WTC11 (cell line): ENCODE data around the gene PGAM5. TPM values are rescaled to one million over a fixed set of nuclear protein-coding genes. Genes with fewer than 3 reads are reported as not detected.

ENCODE experiments used
- ATAC-seq: fragments of 200-7000 bp; cut with Tn5 transposase; 2 replicates; pipeline ENCODE4 v1.10.0; 2021; ENCODE audit warnings: mild to moderate bottlenecking, moderate library complexity
- CTCF ChIA-PET: fragments of 300-600 bp; sonication (Branson Sonifier 250); formaldehyde crosslinking; loops from one replicate; lab custom pipeline; 2021; ENCODE audit warnings: antibody characterized with exemption; lab: Charles Lee
- POLR2A ChIA-PET: fragments of 350-600 bp; sonication (Branson Sonifier 250); formaldehyde crosslinking; loops from one replicate; lab custom pipeline; 2021; ENCODE audit warnings: antibody characterized with exemption; lab: Charles Lee
- DNase-seq: peaks from one replicate; pipeline ENCODE4 v3.0.0; 2021; ENCODE audit warnings: low spot score
- H3K27ac Mint-ChIP-seq: 2 replicates; pipeline ENCODE4 v1.8.0; 2021; ENCODE audit warnings: mixed read lengths
- H3K27me3 Mint-ChIP-seq: 2 replicates; pipeline ENCODE4 v1.8.0; 2021; ENCODE audit warnings: low read depth, mild to moderate bottlenecking, moderate library complexity, mixed read lengths
- H3K36me3 Mint-ChIP-seq: 2 replicates; pipeline ENCODE4 v1.8.0; 2021; ENCODE audit warnings: mixed read lengths
- H3K4me1 Mint-ChIP-seq: 2 replicates; pipeline ENCODE4 v1.8.0; 2022; ENCODE audit warnings: mixed read lengths
- H3K4me3 Mint-ChIP-seq: 2 replicates; pipeline ENCODE4 v1.8.0; 2021; ENCODE audit warnings: mild to moderate bottlenecking, moderate library complexity, mixed read lengths
- H3K9me3 Mint-ChIP-seq: 2 replicates; pipeline ENCODE4 v1.8.0; 2021; ENCODE audit warnings: mixed read lengths
- CBFB ChIP-seq: sonication (generic); formaldehyde crosslinking; IDR thresholded peaks from 2 replicates; pipeline ENCODE4 v1.8.1; 2022; ENCODE audit warnings: mild to moderate bottlenecking, low read depth, missing genetic modification reagents
- ELF4 ChIP-seq: sonication (generic); formaldehyde crosslinking; IDR thresholded peaks from 2 replicates; pipeline ENCODE4 v1.8.1; 2022; ENCODE audit warnings: low read depth, mild to moderate bottlenecking, moderate library complexity, missing genetic modification reagents
- ESRRA ChIP-seq: sonication (generic); formaldehyde crosslinking; IDR thresholded peaks from 2 replicates; pipeline ENCODE4 v1.8.1; 2022; ENCODE audit warnings: mild to moderate bottlenecking, missing genetic modification reagents, borderline replicate concordance
- FOXK1 ChIP-seq: sonication (generic); formaldehyde crosslinking; IDR thresholded peaks from 2 replicates; pipeline ENCODE4 v1.8.0; 2022; ENCODE audit warnings: mild to moderate bottlenecking, moderate library complexity, missing genetic modification reagents
- GABPB1 ChIP-seq: sonication (generic); formaldehyde crosslinking; IDR thresholded peaks from 2 replicates; pipeline ENCODE4 v1.8.1; 2023; ENCODE audit warnings: mild to moderate bottlenecking, missing genetic modification reagents
- GRHL2 ChIP-seq: fragments of 250-450 bp; sonication (Bioruptor Pico); IDR thresholded peaks from 2 replicates; pipeline ENCODE4 v1.8.0; 2022; ENCODE audit warnings: mild to moderate bottlenecking, moderate library complexity; ENCODE audit not compliant: insufficient replicate concordance, severe bottlenecking
- KAT7 ChIP-seq: sonication (generic); formaldehyde crosslinking; IDR thresholded peaks from 2 replicates; pipeline ENCODE4 v1.8.1; 2023; ENCODE audit warnings: missing genetic modification reagents, mild to moderate bottlenecking, borderline replicate concordance
- NFE2L1 ChIP-seq: sonication (generic); formaldehyde crosslinking; IDR thresholded peaks from 2 replicates; pipeline ENCODE4 v1.8.1; 2023; ENCODE audit warnings: missing genetic modification reagents
- NR1H2 ChIP-seq: sonication (generic); formaldehyde crosslinking; IDR thresholded peaks from 2 replicates; pipeline ENCODE4 v1.9.0; 2021; ENCODE audit warnings: mild to moderate bottlenecking, moderate library complexity, missing genetic modification reagents
- NR3C1 ChIP-seq: sonication (generic); formaldehyde crosslinking; conservative IDR thresholded peaks from 2 replicates; pipeline ENCODE4 v1.8.1; 2023; ENCODE audit warnings: low read depth, mild to moderate bottlenecking, missing genetic modification reagents
- PREB ChIP-seq: sonication (generic); formaldehyde crosslinking; IDR thresholded peaks from 2 replicates; pipeline ENCODE4 v1.8.1; 2022; ENCODE audit warnings: mild to moderate bottlenecking, missing genetic modification reagents, moderate library complexity, borderline replicate concordance
- SP1 ChIP-seq: sonication (generic); formaldehyde crosslinking; conservative IDR thresholded peaks from 2 replicates; pipeline ENCODE4 v1.8.1; 2022; ENCODE audit warnings: missing genetic modification reagents
- TCF7 ChIP-seq: sonication (generic); formaldehyde crosslinking; IDR thresholded peaks from 2 replicates; pipeline ENCODE4 v1.8.0; 2022; ENCODE audit warnings: mild to moderate bottlenecking, low read depth, missing genetic modification reagents, moderate library complexity
- USF2 ChIP-seq: sonication (generic); formaldehyde crosslinking; IDR thresholded peaks from 2 replicates; pipeline ENCODE4 v1.8.1; 2023; ENCODE audit warnings: mild to moderate bottlenecking, missing genetic modification reagents, moderate library complexity
- ZNF138 ChIP-seq: sonication (generic); formaldehyde crosslinking; conservative IDR thresholded peaks from 2 replicates; pipeline ENCODE4 v1.8.1; 2022; ENCODE audit warnings: mild to moderate bottlenecking, moderate library complexity, missing genetic modification reagents
- ZNF423 ChIP-seq: fragments of 250-450 bp; sonication (Bioruptor Pico); IDR thresholded peaks from 2 replicates; pipeline ENCODE4 v2.1.2; 2022; ENCODE audit warnings: mild to moderate bottlenecking, moderate library complexity
- ZNF671 ChIP-seq: fragments of 250-450 bp; sonication (Bioruptor Pico); IDR thresholded peaks from 2 replicates; pipeline ENCODE4 v1.8.0; 2021; ENCODE audit warnings: mild to moderate bottlenecking
- total RNA-seq: library from RNA; stranded (reverse); gene quantifications from 3 replicates; pipeline ENCODE4 v1.2.3, GENCODE V29; 2021
- TF ChIP-seq, protein P1 (sequence below): sonication (generic); formaldehyde crosslinking; conservative IDR thresholded peaks from 2 replicates; pipeline ENCODE4 v1.8.1; 2023; ENCODE audit warnings: mild to moderate bottlenecking, low read depth, missing genetic modification reagents, moderate library complexity
- TF ChIP-seq, protein P2 (sequence below): fragments of 250-450 bp; sonication (Bioruptor Pico); IDR thresholded peaks from 2 replicates; pipeline ENCODE4 v1.9.0; 2021; ENCODE audit warnings: mild to moderate bottlenecking
- TF ChIP-seq, protein P3 (sequence below): sonication (generic); formaldehyde crosslinking; IDR thresholded peaks from 2 replicates; pipeline ENCODE4 v1.8.1; 2022; ENCODE audit warnings: low read depth, missing genetic modification reagents, borderline replicate concordance
- TF ChIP-seq, protein P4 (sequence below): sonication (generic); formaldehyde crosslinking; IDR thresholded peaks from 2 replicates; pipeline ENCODE4 v1.8.1; 2022; ENCODE audit warnings: missing genetic modification reagents, borderline replicate concordance

The PGAM5 gene
- total RNA-seq, 1 experiment from 2014 or later = 89.7 TPM

DNA sequence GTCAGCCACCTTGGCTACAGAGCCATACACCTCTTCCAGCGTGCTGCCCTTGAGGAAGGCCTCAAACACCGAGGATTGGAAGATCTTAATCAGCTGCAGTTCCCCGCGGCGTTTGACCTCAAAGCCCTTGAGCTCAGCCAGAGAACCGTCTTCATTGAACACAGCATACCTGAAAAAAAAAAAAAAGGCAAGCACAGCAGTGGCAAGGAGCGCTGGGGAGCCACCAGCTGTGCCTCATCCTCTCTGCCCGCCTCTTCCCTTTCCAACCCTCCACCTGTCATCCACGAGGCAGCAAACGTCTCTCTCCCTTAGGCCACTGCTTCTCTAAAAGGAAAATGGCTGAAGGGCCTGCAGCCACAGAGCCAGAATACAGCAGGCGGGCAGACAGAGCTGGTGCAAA, 49.6 kb upstream of the PGAM5 start (continued):
- no peak for TF ChIP-seq USF2 (CRISPR knock-in tag)
- no peak for TF ChIP-seq ELF4
- TF ChIP-seq GRHL2 (CRISPR knock-in tag) = no peak
- TF ChIP-seq, protein P1, sequence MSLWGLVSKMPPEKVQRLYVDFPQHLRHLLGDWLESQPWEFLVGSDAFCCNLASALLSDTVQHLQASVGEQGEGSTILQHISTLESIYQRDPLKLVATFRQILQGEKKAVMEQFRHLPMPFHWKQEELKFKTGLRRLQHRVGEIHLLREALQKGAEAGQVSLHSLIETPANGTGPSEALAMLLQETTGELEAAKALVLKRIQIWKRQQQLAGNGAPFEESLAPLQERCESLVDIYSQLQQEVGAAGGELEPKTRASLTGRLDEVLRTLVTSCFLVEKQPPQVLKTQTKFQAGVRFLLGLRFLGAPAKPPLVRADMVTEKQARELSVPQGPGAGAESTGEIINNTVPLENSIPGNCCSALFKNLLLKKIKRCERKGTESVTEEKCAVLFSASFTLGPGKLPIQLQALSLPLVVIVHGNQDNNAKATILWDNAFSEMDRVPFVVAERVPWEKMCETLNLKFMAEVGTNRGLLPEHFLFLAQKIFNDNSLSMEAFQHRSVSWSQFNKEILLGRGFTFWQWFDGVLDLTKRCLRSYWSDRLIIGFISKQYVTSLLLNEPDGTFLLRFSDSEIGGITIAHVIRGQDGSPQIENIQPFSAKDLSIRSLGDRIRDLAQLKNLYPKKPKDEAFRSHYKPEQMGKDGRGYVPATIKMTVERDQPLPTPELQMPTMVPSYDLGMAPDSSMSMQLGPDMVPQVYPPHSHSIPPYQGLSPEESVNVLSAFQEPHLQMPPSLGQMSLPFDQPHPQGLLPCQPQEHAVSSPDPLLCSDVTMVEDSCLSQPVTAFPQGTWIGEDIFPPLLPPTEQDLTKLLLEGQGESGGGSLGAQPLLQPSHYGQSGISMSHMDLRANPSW = no peak
- no peak for TF ChIP-seq ZNF423
- no peak for TF ChIP-seq TCF7 (CRISPR knock-in tag)
- no peak for TF ChIP-seq NR3C1

GRCh38 chr12:132661972-132662371, 48.7 kb upstream of the PGAM5 start:
- H3K36me3 Mint-ChIP-seq = peaks cover 91% of the 10 kb centered on the region

More at GRCh38 chr12:132661972-132662371, 48.7 kb upstream of the PGAM5 start:
- DNase-seq = no peak
- Mint-ChIP-seq H3K4me3 (no peak overlapping the region), H3K27ac (no peak overlapping the region), H3K27me3 (no peaks in the 10 kb centered on the region), H3K4me1 (no peaks in the 10 kb centered on the region), H3K9me3 (no peaks in the 10 kb centered on the region)
- ChIA-PET POLR2A (no interaction called here), CTCF (no interaction called here)
- no peak for ATAC-seq
- TF ChIP-seq KAT7 = no peak
- TF ChIP-seq PREB (CRISPR knock-in tag) = no peak
- TF ChIP-seq, protein P2, sequence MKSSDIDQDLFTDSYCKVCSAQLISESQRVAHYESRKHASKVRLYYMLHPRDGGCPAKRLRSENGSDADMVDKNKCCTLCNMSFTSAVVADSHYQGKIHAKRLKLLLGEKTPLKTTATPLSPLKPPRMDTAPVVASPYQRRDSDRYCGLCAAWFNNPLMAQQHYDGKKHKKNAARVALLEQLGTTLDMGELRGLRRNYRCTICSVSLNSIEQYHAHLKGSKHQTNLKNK = no peak
- TF ChIP-seq GABPB1 = no peak
- TF ChIP-seq, protein P3, sequence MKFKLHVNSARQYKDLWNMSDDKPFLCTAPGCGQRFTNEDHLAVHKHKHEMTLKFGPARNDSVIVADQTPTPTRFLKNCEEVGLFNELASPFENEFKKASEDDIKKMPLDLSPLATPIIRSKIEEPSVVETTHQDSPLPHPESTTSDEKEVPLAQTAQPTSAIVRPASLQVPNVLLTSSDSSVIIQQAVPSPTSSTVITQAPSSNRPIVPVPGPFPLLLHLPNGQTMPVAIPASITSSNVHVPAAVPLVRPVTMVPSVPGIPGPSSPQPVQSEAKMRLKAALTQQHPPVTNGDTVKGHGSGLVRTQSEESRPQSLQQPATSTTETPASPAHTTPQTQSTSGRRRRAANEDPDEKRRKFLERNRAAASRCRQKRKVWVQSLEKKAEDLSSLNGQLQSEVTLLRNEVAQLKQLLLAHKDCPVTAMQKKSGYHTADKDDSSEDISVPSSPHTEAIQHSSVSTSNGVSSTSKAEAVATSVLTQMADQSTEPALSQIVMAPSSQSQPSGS (CRISPR knock-in tag) = no peak
- TF ChIP-seq ZNF138 (CRISPR knock-in tag) = no peak
- no peak for TF ChIP-seq ZNF671
- TF ChIP-seq CBFB (CRISPR knock-in tag) = no peak
- no peak for TF ChIP-seq GRHL2 (CRISPR knock-in tag)
- no peak for TF ChIP-seq FOXK1
- no peak for TF ChIP-seq NR1H2 (CRISPR knock-in tag)
- no peak for TF ChIP-seq NFE2L1 (CRISPR knock-in tag)
- TF ChIP-seq SP1 = no peak
- TF ChIP-seq ESRRA (CRISPR knock-in tag) = no peak
- TF ChIP-seq, protein P4, sequence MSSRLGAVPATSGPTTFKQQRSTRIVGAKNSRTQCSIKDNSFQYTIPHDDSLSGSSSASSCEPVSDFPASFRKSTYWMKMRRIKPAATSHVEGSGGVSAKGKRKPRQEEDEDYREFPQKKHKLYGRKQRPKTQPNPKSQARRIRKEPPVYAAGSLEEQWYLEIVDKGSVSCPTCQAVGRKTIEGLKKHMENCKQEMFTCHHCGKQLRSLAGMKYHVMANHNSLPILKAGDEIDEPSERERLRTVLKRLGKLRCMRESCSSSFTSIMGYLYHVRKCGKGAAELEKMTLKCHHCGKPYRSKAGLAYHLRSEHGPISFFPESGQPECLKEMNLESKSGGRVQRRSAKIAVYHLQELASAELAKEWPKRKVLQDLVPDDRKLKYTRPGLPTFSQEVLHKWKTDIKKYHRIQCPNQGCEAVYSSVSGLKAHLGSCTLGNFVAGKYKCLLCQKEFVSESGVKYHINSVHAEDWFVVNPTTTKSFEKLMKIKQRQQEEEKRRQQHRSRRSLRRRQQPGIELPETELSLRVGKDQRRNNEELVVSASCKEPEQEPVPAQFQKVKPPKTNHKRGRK = no peak
